IMR-90 (cell line): ENCODE data around the gene SV2B. TPM values are rescaled to one million over a fixed set of nuclear protein-coding genes. Genes with fewer than 3 reads are reported as not detected.

Source experiments
- ATAC-seq: fragments of 200-7000 bp; cut with Tn5 transposase; 2 replicates; pipeline ENCODE4 v1.9.1; 2020; ENCODE audit warnings: low read depth, mild to moderate bottlenecking, moderate library complexity
- BruUV-seq: library from RNA; stranded (reverse); fragments of 400-500 nt; replicated peaks from 2 replicates; lab custom pipeline; 2021; lab: Mats Ljungman, UMichigan
- CTCF ChIA-PET: fragments of 300-600 bp; formaldehyde crosslinking; extraction: SDS; loops from one replicate; lab custom pipeline; 2021; ENCODE audit warnings: antibody characterized with exemption; lab: Yijun Ruan, JAX
- POLR2A ChIA-PET: fragments of 300-600 bp; sonication (Branson Sonifier 250); formaldehyde crosslinking; loops from one replicate; lab custom pipeline; 2022; ENCODE audit warnings: antibody characterized with exemption; ENCODE audit not compliant: unreplicated experiment; lab: Charles Lee
- DNase-seq: peaks from one replicate; pipeline ENCODE4 v3.0.0; 2013
- H2AFZ ChIP-seq: replicated peaks from 2 replicates; pipeline ENCODE3; 2013; ENCODE audit warnings: low read length, mild to moderate bottlenecking; ENCODE audit not compliant: poor library complexity
- H2AK5ac ChIP-seq: 2 replicates; pipeline ENCODE4 v1.6.1; 2013; ENCODE audit warnings: low read depth, low read length, inconsistent platforms
- H2AK9ac ChIP-seq: replicated peaks from 2 replicates; pipeline ENCODE3; 2013; ENCODE audit warnings: mild to moderate bottlenecking, low read depth, low read length, moderate library complexity; ENCODE audit not compliant: poor library complexity
- H2BK120ac ChIP-seq: 2 replicates; pipeline ENCODE4 v1.6.1; 2013; ENCODE audit warnings: low read depth, low read length, inconsistent platforms
- H2BK15ac ChIP-seq: 3 replicates; pipeline ENCODE4 v1.6.1; 2013; ENCODE audit warnings: low read depth, low read length, inconsistent platforms
- H2BK20ac ChIP-seq: 2 replicates; pipeline ENCODE4 v1.6.1; 2013; ENCODE audit warnings: low read depth, mild to moderate bottlenecking, inconsistent platforms, low read length, moderate library complexity
- H2BK5ac ChIP-seq: 2 replicates; pipeline ENCODE4 v1.6.1; 2013; ENCODE audit warnings: mild to moderate bottlenecking, low read depth, low read length, inconsistent platforms; ENCODE audit not compliant: poor library complexity, severe bottlenecking
- H3K14ac ChIP-seq: replicated peaks from 2 replicates; pipeline ENCODE4 v1.6.1; 2013; ENCODE audit warnings: low read depth, low read length, inconsistent platforms
- H3K18ac ChIP-seq: 2 replicates; pipeline ENCODE4 v1.6.1; 2013; ENCODE audit warnings: low read depth, low read length, control low read depth
- H3K23ac ChIP-seq: 2 replicates; pipeline ENCODE4 v1.6.1; 2013; ENCODE audit warnings: low read depth, low read length, inconsistent platforms
- H3K27ac ChIP-seq: 2 replicates; pipeline ENCODE4 v1.5.1; 2013; ENCODE audit warnings: mild to moderate bottlenecking, control low read depth, low read length; ENCODE audit not compliant: insufficient read depth
- H3K27me3 ChIP-seq: 2 replicates; pipeline ENCODE4 v1.6.1; 2013; ENCODE audit warnings: low read length; ENCODE audit not compliant: control insufficient read depth, insufficient read depth
- H3K36me3 ChIP-seq: 2 replicates; pipeline ENCODE4 v1.6.1; 2013; ENCODE audit warnings: low read length, mixed read lengths; ENCODE audit not compliant: control insufficient read depth, insufficient read depth
- H3K4ac ChIP-seq: 2 replicates; pipeline ENCODE4 v1.6.1; 2013; ENCODE audit warnings: low read depth, low read length, inconsistent platforms
- H3K4me1 ChIP-seq: 2 replicates; pipeline ENCODE4 v1.6.1; 2013; ENCODE audit warnings: low read length, mixed read lengths; ENCODE audit not compliant: control insufficient read depth, insufficient read depth
- H3K4me2 ChIP-seq: 2 replicates; pipeline ENCODE4 v1.6.1; 2013; ENCODE audit warnings: low read depth, mild to moderate bottlenecking, control low read depth, low read length, moderate library complexity
- H3K4me3 ChIP-seq: 2 replicates; pipeline ENCODE4 v1.5.1; 2013; ENCODE audit warnings: low read depth, mild to moderate bottlenecking, control low read depth, low read length, moderate library complexity; ENCODE audit not compliant: insufficient read depth
- H3K56ac ChIP-seq: 2 replicates; pipeline ENCODE4 v1.6.1; 2013; ENCODE audit warnings: low read length, inconsistent platforms; ENCODE audit not compliant: insufficient read depth; ENCODE audit errors: extremely low read depth
- H3K79me1 ChIP-seq, 2 experiments: 2 replicates each; pipeline ENCODE4 v1.6.1; 2013; ENCODE audit warnings: low read length in 2 of 2, inconsistent platforms in 1 of 2, low read depth in 1 of 2
- H3K9ac ChIP-seq: 2 replicates; pipeline ENCODE4 v1.6.1; 2013; ENCODE audit warnings: low read depth, low read length, control low read depth
- H3K9me1 ChIP-seq: 2 replicates; pipeline ENCODE4 v1.6.1; 2013; ENCODE audit warnings: low read length, inconsistent platforms; ENCODE audit not compliant: insufficient read depth
- H3K9me3 ChIP-seq: 2 replicates; pipeline ENCODE4 v1.6.1; 2013; ENCODE audit warnings: low read length; ENCODE audit not compliant: control insufficient read depth, insufficient read depth
- H4K20me1 ChIP-seq: 2 replicates; pipeline ENCODE4 v1.6.1; 2013; ENCODE audit warnings: low read length, inconsistent platforms; ENCODE audit not compliant: insufficient read depth
- H4K5ac ChIP-seq: 2 replicates; pipeline ENCODE4 v1.6.1; 2013; ENCODE audit warnings: mild to moderate bottlenecking, low read depth, low read length, control low read depth
- H4K8ac ChIP-seq, 2 experiments: 2 replicates each; pipeline ENCODE4 v1.6.1; 2013; ENCODE audit warnings: low read depth in 2 of 2, low read length in 2 of 2, control low read depth in 1 of 2, inconsistent platforms in 1 of 2
- H4K91ac ChIP-seq: 2 replicates; pipeline ENCODE4 v1.6.1; 2013; ENCODE audit warnings: low read depth, low read length, inconsistent platforms; ENCODE audit not compliant: insufficient read depth
- BHLHE40 ChIP-seq: fragments of 150-350 bp; IDR thresholded peaks from 2 replicates; pipeline ENCODE4 v1.6.1; 2016; ENCODE audit warnings: mild to moderate bottlenecking, low read depth, low read length
- CEBPB ChIP-seq: IDR thresholded peaks from 2 replicates; pipeline ENCODE4 v1.6.1; 2012; ENCODE audit warnings: low read depth, low read length, improper control_type of control experiment
- CHD1 ChIP-seq: IDR thresholded peaks from 2 replicates; pipeline ENCODE4 v1.6.1; 2012; ENCODE audit warnings: low read depth, low read length, improper control_type of control experiment
- FOS ChIP-seq: fragments of 150-350 bp; IDR thresholded peaks from 2 replicates; pipeline ENCODE4 v1.6.1; 2016; ENCODE audit warnings: low read depth, low read length
- MAFK ChIP-seq: IDR thresholded peaks from 2 replicates; pipeline ENCODE4 v1.6.1; 2012; ENCODE audit warnings: low read depth, low read length, improper control_type of control experiment
- MAZ ChIP-seq: IDR thresholded peaks from 2 replicates; pipeline ENCODE4 v1.6.1; 2012; ENCODE audit warnings: low read depth, mild to moderate bottlenecking, low read length, improper control_type of control experiment, moderate library complexity, borderline replicate concordance
- MXI1 ChIP-seq: IDR thresholded peaks from 2 replicates; pipeline ENCODE4 v1.6.1; 2012; ENCODE audit warnings: low read depth, mild to moderate bottlenecking, low read length, moderate library complexity, borderline replicate concordance
- NFE2L2 ChIP-seq: fragments of 150-350 bp; IDR thresholded peaks from 2 replicates; pipeline ENCODE4 v1.6.1; 2016; ENCODE audit warnings: low read depth, mild to moderate bottlenecking, low read length
- POLR2A ChIP-seq: IDR thresholded peaks from 2 replicates; pipeline ENCODE4 v1.6.1; 2012; ENCODE audit warnings: mild to moderate bottlenecking, low read depth, low read length
- RAD21 ChIP-seq: IDR thresholded peaks from 2 replicates; pipeline ENCODE4 v1.6.1; 2012; ENCODE audit warnings: low read length, improper control_type of control experiment
- RCOR1 ChIP-seq: IDR thresholded peaks from 2 replicates; pipeline ENCODE4 v1.6.1; 2012; ENCODE audit warnings: mild to moderate bottlenecking, low read length, improper control_type of control experiment; ENCODE audit not compliant: insufficient replicate concordance
- RFX5 ChIP-seq: IDR thresholded peaks from 2 replicates; pipeline ENCODE4 v1.8.0; 2012; ENCODE audit warnings: low read depth, mild to moderate bottlenecking, low read length, moderate library complexity
- dilution Hi-C: fragments of 300-500 bp; cut with HindIII; formaldehyde crosslinking; loops from one replicate; pipeline ENCODE4 v1.14.3; 2018; ENCODE audit warnings: low sequenced_read_pairs; ENCODE audit not compliant: unreplicated experiment
- in situ Hi-C: fragments of 300-500 bp; cut with MboI; formaldehyde crosslinking; loops from 3 replicates; pipeline ENCODE4 v1.14.3; 2019; ENCODE audit warnings: low sequenced_read_pairs, inconsistent platforms, mixed read lengths
- intact Hi-C: fragments of 100-400 bp; cut with micrococcal nuclease; formaldehyde crosslinking; loops from 2 replicates; pipeline ENCODE4 v1.10.0; 2022
- polyA plus RNA-seq, 3 experiments: library from polyadenylated mRNA; depleted of rRNA; stranded (reverse); fragments of >200 nt; gene quantifications; 2 replicates each; pipeline ENCODE4 v1.2.3, GENCODE V29; 2012; ENCODE audit warnings: low replicate concordance in 1 of 3
- total RNA-seq: library from RNA; depleted of rRNA; stranded (reverse); fragments of >200 nt; gene quantifications from 2 replicates; pipeline ENCODE4 v1.2.3, GENCODE V29; 2012
- TF ChIP-seq, protein P1 (sequence below): conservative IDR thresholded peaks from 2 replicates; pipeline ENCODE4 v1.5.1; 2012; ENCODE audit warnings: mild to moderate bottlenecking, low read depth, low read length, improper control_type of control experiment
- TF ChIP-seq, protein P2 (sequence below): fragments of 150-350 bp; IDR thresholded peaks from 2 replicates; pipeline ENCODE4 v1.6.1; 2016; ENCODE audit warnings: low read depth, mild to moderate bottlenecking, low read length, moderate library complexity, borderline replicate concordance

Gene SV2B
- total and polyA plus RNA-seq, 2 of the 4 experiments (the other 2 are of a cell fraction), result not detected

DNA sequence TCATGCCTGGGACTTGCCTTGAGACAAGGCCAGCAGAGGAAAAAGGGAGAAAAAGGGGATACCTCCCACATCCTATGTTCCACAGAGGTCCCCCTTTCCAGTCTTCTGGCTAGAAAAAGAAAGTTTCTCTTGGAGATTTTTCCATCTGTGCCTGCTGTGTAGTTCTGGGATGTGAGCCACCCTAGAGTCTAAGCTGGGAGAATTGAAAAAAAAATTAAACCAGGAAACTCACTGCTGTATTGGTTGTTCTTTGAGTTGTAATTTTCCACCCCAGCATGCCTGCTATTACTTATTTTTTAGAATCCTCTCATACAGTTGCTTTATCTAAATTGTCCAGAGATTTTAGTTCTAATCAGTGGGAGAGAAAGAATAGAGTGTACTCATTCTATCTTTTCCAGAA, 68.4 kb downstream of the SV2B start:
- Histone ChIP-seq H3K56ac (no peak overlapping the region), H3K9ac (no peak overlapping the region), H3K79me1 (no peaks in the 10 kb centered on the region), H4K91ac (no peak overlapping the region), H3K4me1 (no peaks in the 10 kb centered on the region), H3K27me3 (no peaks in the 10 kb centered on the region), H3K23ac (no peak overlapping the region), H2BK5ac (no peak overlapping the region), H3K9me3 (no peaks in the 10 kb centered on the region), H2AFZ (no peak overlapping the region), H4K20me1 (no peaks in the 10 kb centered on the region), H3K4me3 (no peak overlapping the region), H3K4ac (no peak overlapping the region), H3K9me1 (no peaks in the 10 kb centered on the region), H3K4me2 (no peak overlapping the region), H2BK15ac (no peak overlapping the region), H2BK120ac (no peak overlapping the region), H3K18ac (no peak overlapping the region), H2AK5ac (no peak overlapping the region), H3K36me3 (no peaks in the 10 kb centered on the region), H4K5ac (no peak overlapping the region), H2BK20ac (no peak overlapping the region), H4K8ac (no peak overlapping the region), H3K14ac (no peak overlapping the region), H2AK9ac (no peak overlapping the region), H3K27ac (no peak overlapping the region)
- POLR2A ChIA-PET, result no interaction called here
- no TSS peak for BruUV-seq
- intact Hi-C loops (no loop called here), in situ Hi-C loops (no loop called here), dilution Hi-C loops (no loop called here)
- no peak for TF ChIP-seq CHD1
- TF ChIP-seq POLR2A, result no peak
- no peak for TF ChIP-seq MAFK
- no peak for TF ChIP-seq RFX5
- no peak for TF ChIP-seq MXI1
- TF ChIP-seq RCOR1, result no peak
- no peak for TF ChIP-seq CEBPB
- TF ChIP-seq FOS, result no peak
- TF ChIP-seq, protein P1, sequence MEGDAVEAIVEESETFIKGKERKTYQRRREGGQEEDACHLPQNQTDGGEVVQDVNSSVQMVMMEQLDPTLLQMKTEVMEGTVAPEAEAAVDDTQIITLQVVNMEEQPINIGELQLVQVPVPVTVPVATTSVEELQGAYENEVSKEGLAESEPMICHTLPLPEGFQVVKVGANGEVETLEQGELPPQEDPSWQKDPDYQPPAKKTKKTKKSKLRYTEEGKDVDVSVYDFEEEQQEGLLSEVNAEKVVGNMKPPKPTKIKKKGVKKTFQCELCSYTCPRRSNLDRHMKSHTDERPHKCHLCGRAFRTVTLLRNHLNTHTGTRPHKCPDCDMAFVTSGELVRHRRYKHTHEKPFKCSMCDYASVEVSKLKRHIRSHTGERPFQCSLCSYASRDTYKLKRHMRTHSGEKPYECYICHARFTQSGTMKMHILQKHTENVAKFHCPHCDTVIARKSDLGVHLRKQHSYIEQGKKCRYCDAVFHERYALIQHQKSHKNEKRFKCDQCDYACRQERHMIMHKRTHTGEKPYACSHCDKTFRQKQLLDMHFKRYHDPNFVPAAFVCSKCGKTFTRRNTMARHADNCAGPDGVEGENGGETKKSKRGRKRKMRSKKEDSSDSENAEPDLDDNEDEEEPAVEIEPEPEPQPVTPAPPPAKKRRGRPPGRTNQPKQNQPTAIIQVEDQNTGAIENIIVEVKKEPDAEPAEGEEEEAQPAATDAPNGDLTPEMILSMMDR, result no peak
- TF ChIP-seq RAD21, result no peak
- TF ChIP-seq, protein P2, sequence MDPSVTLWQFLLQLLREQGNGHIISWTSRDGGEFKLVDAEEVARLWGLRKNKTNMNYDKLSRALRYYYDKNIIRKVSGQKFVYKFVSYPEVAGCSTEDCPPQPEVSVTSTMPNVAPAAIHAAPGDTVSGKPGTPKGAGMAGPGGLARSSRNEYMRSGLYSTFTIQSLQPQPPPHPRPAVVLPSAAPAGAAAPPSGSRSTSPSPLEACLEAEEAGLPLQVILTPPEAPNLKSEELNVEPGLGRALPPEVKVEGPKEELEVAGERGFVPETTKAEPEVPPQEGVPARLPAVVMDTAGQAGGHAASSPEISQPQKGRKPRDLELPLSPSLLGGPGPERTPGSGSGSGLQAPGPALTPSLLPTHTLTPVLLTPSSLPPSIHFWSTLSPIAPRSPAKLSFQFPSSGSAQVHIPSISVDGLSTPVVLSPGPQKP, result no peak
- TF ChIP-seq NFE2L2, result no peak
- no peak for TF ChIP-seq BHLHE40
- no peak for TF ChIP-seq MAZ
- DNase-seq (no peak), ATAC-seq (no peak)
- CTCF ChIA-PET, result no interaction called here
